HFF-Myc (cell line): Measurements from ENCODE around the gene LMX1B.

Experiments used
- DNase-seq: peaks from one replicate; pipeline ENCODE4 v3.0.0-alpha.2; 2011; ENCODE audit warnings: low read depth; ENCODE audit errors: extremely low read depth
- H3K4me3 ChIP-seq: replicated peaks from 2 replicates; pipeline ENCODE4 v1.5.1; 2011; ENCODE audit warnings: low read depth, mild to moderate bottlenecking, control low read depth, low read length
- TF ChIP-seq, protein P1 (sequence below): IDR thresholded peaks from 2 replicates; pipeline ENCODE4 v1.5.1; 2012; ENCODE audit warnings: mild to moderate bottlenecking, low read depth, low read length, control low read depth; ENCODE audit errors: missing control alignments

The LMX1B gene

DNA sequence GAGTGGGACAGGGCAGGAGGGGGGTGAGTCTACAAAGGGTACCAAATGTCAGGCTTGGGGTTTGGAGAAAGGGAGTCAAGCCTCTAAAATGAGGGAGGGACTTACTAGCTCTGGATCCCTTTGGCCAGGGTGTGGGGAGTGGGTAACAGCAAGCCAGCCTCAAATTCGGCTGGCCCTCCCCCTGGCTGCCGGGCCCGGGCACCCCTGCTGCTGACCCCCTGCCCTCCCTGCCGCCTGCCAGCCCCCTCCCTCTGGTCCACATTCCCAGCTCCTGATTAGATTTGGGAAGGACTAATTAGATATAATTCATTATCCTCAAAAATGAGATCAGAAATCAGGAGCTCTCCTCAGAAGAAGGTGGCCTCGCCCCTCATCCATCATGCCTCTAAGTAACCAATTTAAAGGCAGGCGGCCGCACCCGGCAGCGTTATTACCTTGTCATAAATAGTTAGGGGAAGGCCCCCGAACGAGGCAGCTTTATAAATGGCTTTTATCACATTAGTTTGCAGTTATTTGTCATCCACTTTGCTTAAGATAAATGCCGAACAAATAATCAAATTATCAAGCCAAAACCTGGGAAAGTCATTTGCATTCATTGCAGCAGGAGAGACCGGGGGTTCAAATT is 44.6 kb downstream of the LMX1B start:
- no peak overlapping the region for H3K4me3 ChIP-seq
- TF ChIP-seq, protein P1, sequence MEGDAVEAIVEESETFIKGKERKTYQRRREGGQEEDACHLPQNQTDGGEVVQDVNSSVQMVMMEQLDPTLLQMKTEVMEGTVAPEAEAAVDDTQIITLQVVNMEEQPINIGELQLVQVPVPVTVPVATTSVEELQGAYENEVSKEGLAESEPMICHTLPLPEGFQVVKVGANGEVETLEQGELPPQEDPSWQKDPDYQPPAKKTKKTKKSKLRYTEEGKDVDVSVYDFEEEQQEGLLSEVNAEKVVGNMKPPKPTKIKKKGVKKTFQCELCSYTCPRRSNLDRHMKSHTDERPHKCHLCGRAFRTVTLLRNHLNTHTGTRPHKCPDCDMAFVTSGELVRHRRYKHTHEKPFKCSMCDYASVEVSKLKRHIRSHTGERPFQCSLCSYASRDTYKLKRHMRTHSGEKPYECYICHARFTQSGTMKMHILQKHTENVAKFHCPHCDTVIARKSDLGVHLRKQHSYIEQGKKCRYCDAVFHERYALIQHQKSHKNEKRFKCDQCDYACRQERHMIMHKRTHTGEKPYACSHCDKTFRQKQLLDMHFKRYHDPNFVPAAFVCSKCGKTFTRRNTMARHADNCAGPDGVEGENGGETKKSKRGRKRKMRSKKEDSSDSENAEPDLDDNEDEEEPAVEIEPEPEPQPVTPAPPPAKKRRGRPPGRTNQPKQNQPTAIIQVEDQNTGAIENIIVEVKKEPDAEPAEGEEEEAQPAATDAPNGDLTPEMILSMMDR = no peak
- no peak for DNase-seq

DNA sequence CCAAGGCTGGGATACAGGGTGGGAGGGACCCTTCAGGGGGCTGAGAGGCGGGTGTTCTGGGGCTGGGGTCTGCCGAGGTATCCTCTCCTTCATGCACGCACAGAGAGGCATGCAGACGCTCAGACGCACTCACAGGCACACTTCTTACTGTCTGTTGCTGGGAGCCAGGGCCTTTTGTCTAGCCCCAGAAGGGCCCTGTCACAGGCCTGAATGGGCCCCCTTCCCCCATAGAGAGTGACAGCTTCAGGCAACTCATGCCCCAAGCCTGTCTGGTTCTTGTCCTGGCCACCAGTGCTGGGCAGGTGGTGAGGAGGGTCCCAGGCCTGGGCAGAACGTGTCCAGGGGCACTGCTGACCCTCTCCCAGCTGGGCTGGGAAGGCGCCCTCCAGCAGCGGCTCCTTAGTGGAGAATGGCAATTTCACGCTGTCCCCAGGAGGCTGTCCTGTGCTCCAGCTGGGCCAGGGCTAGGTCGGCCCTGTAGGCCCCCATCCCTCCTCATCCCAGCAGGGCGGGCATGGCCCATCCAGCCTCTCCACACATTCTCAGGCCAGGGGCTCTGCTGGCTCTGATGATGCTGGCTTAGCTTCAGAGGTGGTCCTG is 45.3 kb downstream of the LMX1B start:
- TF ChIP-seq, protein P1 = no peak
- DNase-seq = no peak
- no peak overlapping the region for H3K4me3 ChIP-seq

DNA sequence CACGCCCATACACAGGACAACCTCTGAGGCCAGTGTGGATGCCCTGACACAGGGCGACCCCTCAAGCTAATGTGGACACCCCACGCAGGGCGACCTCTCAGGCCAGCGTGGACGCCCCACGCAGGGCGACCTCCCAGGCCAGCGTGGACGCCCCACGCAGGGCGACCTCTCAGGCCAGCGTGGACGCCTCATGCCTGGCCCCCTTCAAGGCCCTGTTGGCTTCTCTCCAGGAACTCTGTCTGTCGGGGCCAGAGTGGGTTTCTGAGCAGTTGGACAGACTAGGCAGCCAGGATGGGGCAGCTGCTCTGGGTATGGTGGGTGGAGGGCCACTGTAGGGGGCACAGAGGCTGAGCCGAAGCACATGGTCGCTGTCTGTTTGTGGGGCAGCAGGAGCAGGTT is 47.4 kb downstream of the LMX1B start:
- no peak overlapping the region for H3K4me3 ChIP-seq
- TF ChIP-seq, protein P1 = no peak
- no peak for DNase-seq

DNA sequence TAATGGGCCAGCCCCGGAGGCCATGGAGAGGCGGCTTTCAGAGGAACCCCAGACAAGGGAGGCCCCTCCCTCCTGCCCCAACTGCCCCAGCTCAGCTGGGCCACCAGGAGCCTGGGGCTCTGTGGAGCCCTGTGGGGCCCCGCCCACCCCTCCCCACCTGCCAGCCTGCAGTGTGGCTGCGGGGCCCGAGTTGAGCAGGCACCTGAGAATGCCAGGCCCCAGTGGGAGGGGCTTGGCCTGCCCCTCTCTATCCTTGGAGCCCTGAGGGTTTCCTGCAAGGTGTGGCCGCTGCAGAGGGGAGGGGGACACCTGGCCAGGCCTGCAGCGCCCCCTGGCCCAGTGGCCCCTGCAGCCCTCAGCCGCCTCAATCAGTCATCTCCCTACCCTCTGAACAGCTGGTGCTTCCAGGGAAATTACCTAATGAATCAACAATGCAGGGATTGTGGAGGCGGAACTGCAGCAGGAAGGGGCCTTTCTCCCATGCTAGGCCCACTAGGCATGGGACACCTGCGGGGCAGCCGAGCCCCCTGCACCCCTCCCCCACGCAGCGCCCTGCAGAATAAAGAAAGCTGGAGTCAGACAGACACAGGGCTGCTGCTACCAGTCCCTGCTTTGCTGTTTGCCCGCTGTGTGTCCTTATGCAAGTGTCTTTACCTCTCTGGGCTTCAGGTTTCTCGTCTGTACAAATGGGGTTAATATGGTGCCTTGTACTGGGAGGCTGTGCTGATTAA is 48.0 kb downstream of the LMX1B start:
- TF ChIP-seq, protein P1 = no peak
- H3K4me3 ChIP-seq = no peak overlapping the region
- no peak for DNase-seq

DNA sequence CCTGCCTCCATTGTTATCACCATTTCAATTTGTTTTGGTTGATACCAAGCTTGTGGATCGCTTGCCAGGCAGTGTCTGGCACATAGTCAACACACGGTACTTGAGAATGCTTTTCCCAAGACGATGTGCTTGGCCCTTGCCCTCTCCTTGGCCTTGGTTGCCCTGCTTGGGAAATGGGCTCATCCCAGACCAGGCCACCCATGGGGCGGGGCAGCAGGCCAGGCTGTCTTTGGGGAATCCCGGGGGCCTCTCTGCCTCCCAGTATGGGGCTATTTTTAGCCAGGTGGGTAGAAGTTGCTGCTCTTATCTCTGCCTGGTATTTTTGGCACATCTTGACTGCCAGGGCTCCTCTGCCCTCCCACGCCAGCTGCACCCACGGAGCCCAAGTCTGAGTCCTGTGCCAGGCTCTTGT is 49.9 kb downstream of the LMX1B start:
- H3K4me3 ChIP-seq = no peak overlapping the region
- TF ChIP-seq, protein P1 = no peak
- no peak for DNase-seq

DNA sequence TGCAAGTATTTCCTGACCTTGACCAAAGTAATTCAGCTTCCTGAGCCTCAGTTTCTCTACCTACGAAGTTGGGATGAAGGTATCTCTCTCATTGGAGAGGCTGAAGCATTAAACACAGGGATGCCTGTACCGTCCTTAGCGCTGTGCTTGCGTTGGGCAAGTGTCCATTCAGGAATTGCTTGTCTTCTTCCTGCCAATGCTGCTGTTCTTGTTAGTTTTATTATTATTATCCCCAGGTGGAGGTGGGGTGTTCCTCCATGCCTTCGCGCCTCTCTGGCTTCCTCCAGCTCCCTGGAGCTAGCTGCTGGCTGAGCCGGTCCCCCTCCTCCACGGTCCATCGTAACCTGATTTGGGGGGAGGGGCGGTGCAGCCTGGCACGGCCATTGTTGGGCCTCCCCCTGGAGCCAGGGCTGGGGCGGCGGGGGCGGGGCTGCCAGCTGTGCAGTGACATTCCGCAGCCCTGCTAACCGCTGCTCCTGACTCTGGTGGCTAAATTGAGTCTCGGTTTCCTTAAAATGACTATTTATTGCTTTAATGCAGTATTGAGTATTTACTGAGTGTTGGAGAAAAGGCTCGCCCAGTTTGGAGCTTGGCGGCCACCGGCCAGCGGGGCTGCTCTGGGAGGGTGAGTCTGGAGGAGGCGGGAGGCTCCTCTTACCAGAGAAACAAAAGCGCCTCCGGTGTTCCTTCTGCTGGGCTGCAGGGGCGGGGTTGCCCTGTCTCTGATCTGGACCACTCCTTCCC is 51.3 kb downstream of the LMX1B start:
- TF ChIP-seq, protein P1 = no peak
- no peak overlapping the region for H3K4me3 ChIP-seq
- no peak for DNase-seq
